RWPE1 (cell line): Measurements from ENCODE around the gene ADRA2A.

Experiments used
- CTCF ChIA-PET: fragments of 350-600 bp; sonication (Branson Sonifier 250); formaldehyde crosslinking; extraction: SDS; loops from one replicate; lab custom pipeline; 2021; lab: Yijun Ruan, JAX
- POLR2A ChIA-PET: fragments of 400-600 bp; formaldehyde crosslinking; extraction: SDS; loops from one replicate; lab custom pipeline; 2020; ENCODE audit warnings: antibody characterized with exemption; ENCODE audit not compliant: low non-redundant PET; lab: Yijun Ruan, JAX
- DNase-seq: peaks from one replicate; pipeline ENCODE4 v3.0.0; 2012; ENCODE audit warnings: low spot score
- H3K27ac ChIP-seq: fragments of 450-650 bp; 2 replicates; pipeline ENCODE4 v1.5.1; 2017
- CTCF ChIP-seq: fragments of 450-650 bp; conservative IDR thresholded peaks from 2 replicates; pipeline ENCODE4 v1.5.1; 2017; ENCODE audit warnings: low read depth, mild to moderate bottlenecking

ADRA2A gene

GRCh38 chr10:111057006-111057405 is 19.8 kb upstream of the ADRA2A start:
- ChIA-PET CTCF (interaction anchor here (0.6 to 0.7 kb wide), 2 partner anchors 21 to 401 kb away, joined by 3 to 4 read pairs; no protein-coding TSS in a partner anchor), POLR2A (no interaction called here)
- H3K27ac ChIP-seq: no peak overlapping the region
- no peak for TF ChIP-seq CTCF
- no peak for DNase-seq

- no peak for TF ChIP-seq CTCF
Observed at GRCh38 chr10:111063471-111063870, 13.4 kb upstream of the ADRA2A start.

GRCh38 chr10:111072232-111072631 is 4.6 kb upstream of the ADRA2A start:
- no peak for TF ChIP-seq CTCF
- no peak overlapping the region for H3K27ac ChIP-seq
- DNase-seq: no peak
- CTCF ChIA-PET: interaction anchor here (0.6 to 1.0 kb wide), 3 partner anchors 26 to 1024 kb away, joined by 3 to 4 read pairs (median 3); no protein-coding TSS in a partner anchor
- POLR2A ChIA-PET: no interaction called here

More at GRCh38 chr10:111063471-111063870, 13.4 kb upstream of the ADRA2A start:
- DNase-seq: no peak
- ChIA-PET CTCF (interaction anchor here (0.7 kb wide), 1 partner anchor 1667 kb away, joined by 3 read pairs; no protein-coding TSS in a partner anchor), POLR2A (no interaction called here)
- H3K27ac ChIP-seq: no peak overlapping the region

- no peak for DNase-seq
- no peak overlapping the region for H3K27ac ChIP-seq
- CTCF ChIA-PET: interaction anchor here (0.6 to 1.9 kb wide), 11 partner anchors 8 to 1062 kb away, joined by 3 to 11 read pairs (median 4); no protein-coding TSS in a partner anchor
- TF ChIP-seq CTCF: no peak
- POLR2A ChIA-PET: no interaction called here
Observed at GRCh38 chr10:111075577-111076185, 1.1 kb upstream of the ADRA2A start.

GRCh38 chr10:111076191-111076681 is 593 bp upstream of the ADRA2A start:
- CTCF ChIA-PET: interaction anchor here (0.5 to 1.9 kb wide), 19 partner anchors 8 to 1998 kb away, joined by 3 to 11 read pairs (median 3); no protein-coding TSS in a partner anchor
- TF ChIP-seq CTCF: peak; percentile 66
- DNase-seq: peak; percentile 66
- no peak overlapping the region for H3K27ac ChIP-seq
- POLR2A ChIA-PET: no interaction called here

DNA sequence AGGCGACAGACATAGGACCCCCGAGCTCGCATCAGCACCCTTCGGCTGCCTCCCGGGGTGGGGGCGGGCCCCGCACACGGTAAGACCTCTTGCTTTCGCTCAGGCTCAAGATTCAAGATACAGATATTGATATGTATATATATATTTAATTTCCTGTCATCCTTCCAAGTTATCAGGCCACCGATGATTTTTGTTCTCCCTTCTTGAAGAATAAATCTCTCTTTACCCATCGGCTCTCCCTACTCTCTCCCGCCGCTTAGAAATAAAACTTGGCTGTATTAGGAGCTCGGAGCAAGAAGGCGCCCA is 603 bp downstream of the ADRA2A start:
- DNase-seq: no peak
- no peak for TF ChIP-seq CTCF
- CTCF ChIA-PET: interaction anchor here (0.6 to 1.9 kb wide), 4 partner anchors 20 to 1060 kb away, joined by 3 to 7 read pairs (median 4); no protein-coding TSS in a partner anchor
- H3K27ac ChIP-seq: no peak overlapping the region
- POLR2A ChIA-PET: no interaction called here
